Neural cell (in vitro differentiated cells): ENCODE data around the gene PTCH1. TPM values are rescaled to one million over a fixed set of nuclear protein-coding genes. Genes with fewer than 3 reads are reported as not detected.

ENCODE experiments used
- H2AFZ ChIP-seq: fragments of 200-600, 300-800 bp; sonication (generic), shearing (Covaris generic); 2 replicates; pipeline ENCODE4 v1.6.0; 2014; ENCODE audit warnings: low read depth, mild to moderate bottlenecking, antibody characterized with exemption, low read length, moderate library complexity
- H3F3A ChIP-seq: fragments of 200-600 bp; shearing (Covaris generic); 2 replicates; pipeline ENCODE4 v1.6.1; 2016; ENCODE audit warnings: mild to moderate bottlenecking, moderate library complexity, mixed read lengths, antibody characterized with exemption, low read length; ENCODE audit not compliant: insufficient read depth, poor library complexity, severe bottlenecking
- H3K27ac ChIP-seq: fragments of 200-600, 300-800 bp; sonication (generic), shearing (Covaris generic); 2 replicates; pipeline ENCODE4 v1.5.1; 2014; ENCODE audit warnings: mild to moderate bottlenecking, low read length, moderate library complexity
- H3K27me3 ChIP-seq: fragments of 300-800, 200-600 bp; sonication (generic), shearing (Covaris generic); 2 replicates; pipeline ENCODE4 v1.6.0; 2014; ENCODE audit warnings: mild to moderate bottlenecking, low read depth, low read length, moderate library complexity; ENCODE audit not compliant: insufficient read depth
- H3K36me3 ChIP-seq: fragments of 300-800, 200-600 bp; sonication (generic), shearing (Covaris generic); 2 replicates; pipeline ENCODE4 v1.5.1; 2014; ENCODE audit warnings: mild to moderate bottlenecking, antibody characterized with exemption, low read length, moderate library complexity; ENCODE audit not compliant: insufficient read depth
- H3K4me2 ChIP-seq: fragments of 300-800, 200-600 bp; sonication (generic), shearing (Covaris generic); 2 replicates; pipeline ENCODE4 v1.6.0; 2014; ENCODE audit warnings: mild to moderate bottlenecking, low read length
- H3K4me3 ChIP-seq: fragments of 300-800, 200-600 bp; sonication (generic), shearing (Covaris generic); 2 replicates; pipeline ENCODE4 v1.5.1; 2014; ENCODE audit warnings: mild to moderate bottlenecking, low read length, moderate library complexity
- H3K79me2 ChIP-seq: fragments of 200-600 bp; shearing (Covaris generic); replicated peaks from 2 replicates; pipeline ENCODE4 v1.6.0; 2014; ENCODE audit warnings: mild to moderate bottlenecking, low read length, moderate library complexity; ENCODE audit not compliant: insufficient read depth
- H3K9ac ChIP-seq: fragments of 300-800, 200-600 bp; sonication (generic), shearing (Covaris generic); 2 replicates; pipeline ENCODE4 v1.6.1; 2016; ENCODE audit warnings: mild to moderate bottlenecking, low read length, mixed read lengths
- H3K9me2 ChIP-seq: fragments of 200-600 bp; shearing (Covaris generic); 2 replicates; pipeline ENCODE4 v1.6.1; 2016; ENCODE audit warnings: mild to moderate bottlenecking, low read length, mixed read lengths; ENCODE audit not compliant: insufficient read depth
- H3K9me3 ChIP-seq: fragments of 200-600, 300-800 bp; sonication (generic), shearing (Covaris generic); 2 replicates; pipeline ENCODE4 v1.6.1; 2016; ENCODE audit warnings: mild to moderate bottlenecking, mixed run types, low read length, moderate library complexity, mixed read lengths
- H4K20me1 ChIP-seq: fragments of 200-600 bp; shearing (Covaris generic); 2 replicates; pipeline ENCODE4 v1.6.1; 2016; ENCODE audit warnings: mild to moderate bottlenecking, mixed run types; ENCODE audit not compliant: insufficient read depth
- EP300 ChIP-seq: fragments of 450-650 bp; conservative IDR thresholded peaks from 2 replicates; pipeline ENCODE4 v1.6.1; 2014; ENCODE audit warnings: antibody characterized with exemption, mild to moderate bottlenecking, moderate library complexity; ENCODE audit not compliant: poor library complexity, severe bottlenecking
- EZH2 ChIP-seq: fragments of 200-600, 300-800 bp; shearing (Covaris generic), sonication (generic); IDR thresholded peaks from 2 replicates; pipeline ENCODE4 v1.6.1; 2014; ENCODE audit warnings: antibody characterized with exemption, low read length, borderline replicate concordance, mild to moderate bottlenecking; ENCODE audit not compliant: insufficient read depth, poor library complexity, severe bottlenecking
- MXI1 ChIP-seq: fragments of 450-650 bp; conservative IDR thresholded peaks from 2 replicates; pipeline ENCODE4 v1.6.1; 2014; ENCODE audit warnings: antibody characterized with exemption, mild to moderate bottlenecking; ENCODE audit not compliant: poor library complexity, severe bottlenecking
- POLR2AphosphoS5 ChIP-seq: IDR thresholded peaks from 2 replicates; pipeline ENCODE4 v1.6.1; 2012
- RAD21 ChIP-seq: fragments of 450-650 bp; conservative IDR thresholded peaks from 2 replicates; pipeline ENCODE4 v1.6.1; 2014; ENCODE audit warnings: antibody characterized with exemption, mild to moderate bottlenecking, moderate library complexity
- SMC3 ChIP-seq: fragments of 450-650 bp; conservative IDR thresholded peaks from 2 replicates; pipeline ENCODE4 v1.6.1; 2014; ENCODE audit warnings: antibody characterized with exemption, mild to moderate bottlenecking, moderate library complexity; ENCODE audit not compliant: poor library complexity
- TAF1 ChIP-seq: IDR thresholded peaks from 2 replicates; pipeline ENCODE4 v1.6.1; 2012; ENCODE audit warnings: low read depth
- polyA plus RNA-seq: library from polyadenylated mRNA; depleted of rRNA; stranded (reverse); fragments of >200 nt; gene quantifications from 2 replicates; pipeline ENCODE4 v1.2.3, GENCODE V29; 2014
- TF ChIP-seq, protein P1 (sequence below): fragments of 450-650 bp; IDR thresholded peaks from 2 replicates; pipeline ENCODE4 v1.5.1; 2014; ENCODE audit warnings: antibody characterized with exemption, mild to moderate bottlenecking, moderate library complexity; ENCODE audit not compliant: poor library complexity, severe bottlenecking
- TF ChIP-seq, protein P2 (sequence below): IDR thresholded peaks from 2 replicates; pipeline ENCODE4 v1.6.1; 2012; ENCODE audit warnings: borderline replicate concordance

The PTCH1 gene
- polyA plus RNA-seq, 1 donor from 2014 or later = 15.6 TPM

DNA sequence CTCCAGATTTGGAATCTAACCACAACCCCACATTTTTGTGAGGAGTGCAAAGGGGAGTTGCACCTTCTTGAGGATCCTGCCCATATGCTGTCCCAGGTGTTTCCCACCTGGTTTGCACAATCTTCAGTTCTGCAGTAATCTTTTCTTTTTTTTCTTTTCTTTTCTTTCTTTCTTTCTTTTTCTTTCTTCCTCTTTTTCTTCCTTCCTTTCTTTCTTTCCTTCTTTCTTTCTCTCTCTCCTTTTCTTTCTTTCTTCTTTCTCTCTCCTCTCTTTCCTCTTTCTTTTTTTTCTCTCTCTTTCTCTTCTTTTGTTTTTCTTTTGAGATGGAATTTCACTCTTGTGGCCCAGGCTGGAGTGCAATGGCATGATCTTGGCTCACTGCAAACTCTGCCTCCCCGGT lies 109.2 kb downstream of the PTCH1 start:
- Histone ChIP-seq H3K79me2 (no peaks in the 10 kb centered on the region), H2AFZ (no peak overlapping the region), H3K4me2 (no peak overlapping the region), H3K4me3 (no peak overlapping the region), H3K9me3 (no peaks in the 10 kb centered on the region), H3K36me3 (no peaks in the 10 kb centered on the region), H3K9ac (no peak overlapping the region), H3K27me3 (no peaks in the 10 kb centered on the region), H4K20me1 (no peaks in the 10 kb centered on the region), H3F3A (no peaks in the 10 kb centered on the region), H3K27ac (no peak overlapping the region), H3K9me2 (no peaks in the 10 kb centered on the region)
- TF ChIP-seq, protein P1, sequence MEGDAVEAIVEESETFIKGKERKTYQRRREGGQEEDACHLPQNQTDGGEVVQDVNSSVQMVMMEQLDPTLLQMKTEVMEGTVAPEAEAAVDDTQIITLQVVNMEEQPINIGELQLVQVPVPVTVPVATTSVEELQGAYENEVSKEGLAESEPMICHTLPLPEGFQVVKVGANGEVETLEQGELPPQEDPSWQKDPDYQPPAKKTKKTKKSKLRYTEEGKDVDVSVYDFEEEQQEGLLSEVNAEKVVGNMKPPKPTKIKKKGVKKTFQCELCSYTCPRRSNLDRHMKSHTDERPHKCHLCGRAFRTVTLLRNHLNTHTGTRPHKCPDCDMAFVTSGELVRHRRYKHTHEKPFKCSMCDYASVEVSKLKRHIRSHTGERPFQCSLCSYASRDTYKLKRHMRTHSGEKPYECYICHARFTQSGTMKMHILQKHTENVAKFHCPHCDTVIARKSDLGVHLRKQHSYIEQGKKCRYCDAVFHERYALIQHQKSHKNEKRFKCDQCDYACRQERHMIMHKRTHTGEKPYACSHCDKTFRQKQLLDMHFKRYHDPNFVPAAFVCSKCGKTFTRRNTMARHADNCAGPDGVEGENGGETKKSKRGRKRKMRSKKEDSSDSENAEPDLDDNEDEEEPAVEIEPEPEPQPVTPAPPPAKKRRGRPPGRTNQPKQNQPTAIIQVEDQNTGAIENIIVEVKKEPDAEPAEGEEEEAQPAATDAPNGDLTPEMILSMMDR = no peak
- no peak for TF ChIP-seq SMC3
- no peak for TF ChIP-seq EZH2
- TF ChIP-seq, protein P2, sequence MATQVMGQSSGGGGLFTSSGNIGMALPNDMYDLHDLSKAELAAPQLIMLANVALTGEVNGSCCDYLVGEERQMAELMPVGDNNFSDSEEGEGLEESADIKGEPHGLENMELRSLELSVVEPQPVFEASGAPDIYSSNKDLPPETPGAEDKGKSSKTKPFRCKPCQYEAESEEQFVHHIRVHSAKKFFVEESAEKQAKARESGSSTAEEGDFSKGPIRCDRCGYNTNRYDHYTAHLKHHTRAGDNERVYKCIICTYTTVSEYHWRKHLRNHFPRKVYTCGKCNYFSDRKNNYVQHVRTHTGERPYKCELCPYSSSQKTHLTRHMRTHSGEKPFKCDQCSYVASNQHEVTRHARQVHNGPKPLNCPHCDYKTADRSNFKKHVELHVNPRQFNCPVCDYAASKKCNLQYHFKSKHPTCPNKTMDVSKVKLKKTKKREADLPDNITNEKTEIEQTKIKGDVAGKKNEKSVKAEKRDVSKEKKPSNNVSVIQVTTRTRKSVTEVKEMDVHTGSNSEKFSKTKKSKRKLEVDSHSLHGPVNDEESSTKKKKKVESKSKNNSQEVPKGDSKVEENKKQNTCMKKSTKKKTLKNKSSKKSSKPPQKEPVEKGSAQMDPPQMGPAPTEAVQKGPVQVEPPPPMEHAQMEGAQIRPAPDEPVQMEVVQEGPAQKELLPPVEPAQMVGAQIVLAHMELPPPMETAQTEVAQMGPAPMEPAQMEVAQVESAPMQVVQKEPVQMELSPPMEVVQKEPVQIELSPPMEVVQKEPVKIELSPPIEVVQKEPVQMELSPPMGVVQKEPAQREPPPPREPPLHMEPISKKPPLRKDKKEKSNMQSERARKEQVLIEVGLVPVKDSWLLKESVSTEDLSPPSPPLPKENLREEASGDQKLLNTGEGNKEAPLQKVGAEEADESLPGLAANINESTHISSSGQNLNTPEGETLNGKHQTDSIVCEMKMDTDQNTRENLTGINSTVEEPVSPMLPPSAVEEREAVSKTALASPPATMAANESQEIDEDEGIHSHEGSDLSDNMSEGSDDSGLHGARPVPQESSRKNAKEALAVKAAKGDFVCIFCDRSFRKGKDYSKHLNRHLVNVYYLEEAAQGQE = no peak
- TF ChIP-seq TAF1 = no peak
- TF ChIP-seq MXI1 = no peak
- no peak for TF ChIP-seq RAD21
- no peak for TF ChIP-seq EP300
- no peak for TF ChIP-seq POLR2AphosphoS5

DNA sequence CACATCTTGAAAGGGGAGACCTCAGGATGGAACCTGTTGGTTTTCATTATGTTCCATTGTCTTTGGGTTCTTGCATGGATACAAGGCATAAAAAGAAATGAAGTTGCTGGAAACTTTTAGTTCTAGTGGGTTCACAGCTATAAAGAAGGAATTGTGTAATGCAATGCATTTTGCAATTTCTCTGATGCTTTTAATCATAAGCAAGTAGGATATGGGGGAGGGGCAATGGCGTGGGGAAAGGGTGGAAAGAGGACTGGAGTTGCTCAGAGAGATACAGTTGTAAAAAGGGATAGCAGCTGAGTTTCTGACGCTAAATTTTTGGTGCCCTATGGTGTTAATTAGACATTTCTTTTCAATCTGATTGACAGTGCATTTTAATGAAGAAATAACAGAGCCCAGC lies 110.7 kb downstream of the PTCH1 start:
- Histone ChIP-seq H3K9me3 (no peaks in the 10 kb centered on the region), H3K27ac (no peak overlapping the region), H3F3A (no peaks in the 10 kb centered on the region), H3K4me3 (no peak overlapping the region), H3K9ac (no peak overlapping the region), H3K36me3 (no peaks in the 10 kb centered on the region), H3K27me3 (no peaks in the 10 kb centered on the region), H3K79me2 (no peaks in the 10 kb centered on the region), H4K20me1 (no peaks in the 10 kb centered on the region), H2AFZ (no peak overlapping the region), H3K9me2 (no peaks in the 10 kb centered on the region), H3K4me2 (no peak overlapping the region)
- TF ChIP-seq RAD21 (no peak), SMC3 (no peak)

DNA sequence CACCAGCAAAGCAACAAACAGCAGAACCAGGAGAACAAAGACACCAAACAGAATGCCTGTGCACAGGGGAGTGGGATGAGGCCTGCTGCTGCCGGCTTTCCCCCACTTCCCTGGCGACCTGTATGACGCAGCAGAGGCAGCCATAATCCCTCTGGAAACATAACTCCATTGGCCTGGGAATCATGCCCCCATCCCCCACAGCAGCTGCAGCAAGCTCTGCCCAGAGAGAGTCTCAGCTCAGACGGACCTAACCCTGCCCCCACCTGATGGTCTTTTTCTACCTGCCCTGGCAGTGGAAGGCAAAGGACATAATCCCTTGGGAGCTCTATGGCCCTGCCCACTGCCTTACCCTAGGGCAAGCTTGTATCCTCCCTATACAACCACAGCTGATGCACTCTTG lies 117.5 kb downstream of the PTCH1 start:
- Histone ChIP-seq H3K4me3 (no peak overlapping the region), H3K4me2 (no peak overlapping the region), H3F3A (no peaks in the 10 kb centered on the region), H3K9me3 (no peaks in the 10 kb centered on the region), H3K9ac (no peak overlapping the region), H3K27me3 (no peaks in the 10 kb centered on the region), H3K27ac (no peak overlapping the region), H3K36me3 (no peaks in the 10 kb centered on the region), H3K79me2 (no peaks in the 10 kb centered on the region), H3K9me2 (no peaks in the 10 kb centered on the region), H4K20me1 (no peaks in the 10 kb centered on the region), H2AFZ (no peak overlapping the region)
- TF ChIP-seq MXI1 (no peak), SMC3 (no peak), TAF1 (no peak), EP300 (no peak), POLR2AphosphoS5 (no peak), EZH2 (no peak), RAD21 (no peak)
- TF ChIP-seq, protein P2 = no peak
- TF ChIP-seq, protein P1 = no peak
